T-cell (primary cell): ENCODE results near the gene PDE6G. TPM values are rescaled to one million over a fixed set of nuclear protein-coding genes. Genes with fewer than 3 reads are reported as not detected.

Source experiments
- ATAC-seq, 4 experiments: fragments of 200-7000 bp in 3 of 4; fragments of 150-1000 bp in 1 of 4; cut with Tn5 transposase; replicated peaks in 1 of 4; 1 replicate in 3 of 4; 2 replicates in 1 of 4; pipeline ENCODE4 v1.10.0; 2021; ENCODE audit warnings: moderate library complexity in 3 of 4, mild to moderate bottlenecking in 2 of 4, moderate number of reproducible peaks in 1 of 4
- CTCF ChIA-PET, 2 donors: fragments of 300-600 bp; sonication (Branson Sonifier 250); formaldehyde crosslinking; loops; one replicate each; lab custom pipeline; 2022; ENCODE audit warnings: antibody characterized with exemption in 2 of 2; lab: Charles Lee
- POLR2A ChIA-PET, 2 donors: fragments of 300-600 bp; sonication (Branson Sonifier 250); formaldehyde crosslinking; loops; one replicate each; lab custom pipeline; 2022; ENCODE audit warnings: antibody characterized with exemption in 2 of 2; lab: Charles Lee
- DNase-seq, 35 experiments: peaks; one replicate each; pipeline versions ENCODE4 v3.0.0 to v3.0.0-alpha.2; 2013 to 2023
- H3K27ac ChIP-seq: one replicate; pipeline ENCODE4 v1.5.1; 2013; ENCODE audit warnings: low read length
- H3K27me3 ChIP-seq, 2 experiments: replicated peaks in 1 of 2; 1 replicate in 1 of 2; 2 replicates in 1 of 2; pipeline versions ENCODE4 v1.6.1 to v1.7.0; 2013; ENCODE audit warnings: low read length in 1 of 2, mixed read lengths in 1 of 2; ENCODE audit not compliant: control insufficient read depth in 2 of 2, insufficient read depth in 2 of 2; ENCODE audit errors: extremely low read depth in 1 of 2
- H3K36me3 ChIP-seq, 2 donors: 1 replicate in 1 of 2; 2 replicates in 1 of 2; pipeline versions ENCODE4 v1.6.1 to v1.7.0; 2013; ENCODE audit warnings: low read length in 1 of 2; ENCODE audit not compliant: control insufficient read depth in 2 of 2, insufficient read depth in 1 of 2; ENCODE audit errors: extremely low read depth in 1 of 2
- H3K4me1 ChIP-seq, 2 experiments: 1 replicate in 1 of 2; 2 replicates in 1 of 2; pipeline versions ENCODE4 v1.6.1 to v1.7.0; 2013; ENCODE audit warnings: low read length in 2 of 2, mixed read lengths in 1 of 2; ENCODE audit not compliant: insufficient read depth in 2 of 2, control insufficient read depth in 1 of 2; ENCODE audit errors: extremely low read depth in 1 of 2
- H3K4me3 ChIP-seq, 2 donors: 1 replicate in 1 of 2; 2 replicates in 1 of 2; pipeline versions ENCODE4 v1.5.1 to v1.7.0; 2013; ENCODE audit warnings: mild to moderate bottlenecking in 2 of 2, low read length in 1 of 2, moderate library complexity in 1 of 2; ENCODE audit not compliant: control insufficient read depth in 1 of 2; ENCODE audit errors: extremely low read depth in 1 of 2
- H3K9me3 ChIP-seq: 2 replicates; pipeline ENCODE4 v1.7.0; 2013
- H3K27ac Mint-ChIP-seq, 2 donors: one replicate each; pipeline ENCODE4 v1.8.0; 2020 to 2021; ENCODE audit warnings: mild to moderate bottlenecking in 2 of 2, mixed read lengths in 2 of 2
- H3K27me3 Mint-ChIP-seq, 2 donors: one replicate each; pipeline ENCODE4 v1.8.0; 2021 to 2022; ENCODE audit warnings: mixed read lengths in 2 of 2
- H3K36me3 Mint-ChIP-seq: one replicate; pipeline ENCODE4 v1.8.0; 2021; ENCODE audit warnings: mixed read lengths
- H3K4me1 Mint-ChIP-seq, 3 donors: one replicate each; pipeline ENCODE4 v1.8.0; 2020 to 2022; ENCODE audit warnings: mixed read lengths in 3 of 3, mild to moderate bottlenecking in 1 of 3
- H3K4me3 Mint-ChIP-seq, 3 donors: one replicate each; pipeline ENCODE4 v1.8.0; 2020 to 2022; ENCODE audit warnings: mild to moderate bottlenecking in 3 of 3, mixed read lengths in 3 of 3, moderate library complexity in 3 of 3
- H3K9me3 Mint-ChIP-seq, 3 donors: one replicate each; pipeline ENCODE4 v1.8.0; 2020 to 2022; ENCODE audit warnings: mixed read lengths in 3 of 3
- WGBS: methylation state at CpG from one replicate; pipeline ENCODE4 v1.1.5; 2013; ENCODE audit warnings: missing lambda C conversion rate; ENCODE audit not compliant: insufficient coverage; 5-methylcytosine and 5-hydroxymethylcytosine counted together
- total RNA-seq, 35 experiments: library from RNA in 6 of 35; stranded (reverse) in 6 of 35; fragments of 120-200 nt in 1 of 35; gene quantifications; one replicate each; pipeline versions ENCODE4 v1.2.1 to v1.2.4 and lab custom pipeline; 2013 to 2026

Gene PDE6G
- total RNA-seq, 5 donors from 2014 or later (not counting 1 experiment from before 2014, with no cell fraction given), result 0.33 to 4.6 (median 1.8) TPM

DNA sequence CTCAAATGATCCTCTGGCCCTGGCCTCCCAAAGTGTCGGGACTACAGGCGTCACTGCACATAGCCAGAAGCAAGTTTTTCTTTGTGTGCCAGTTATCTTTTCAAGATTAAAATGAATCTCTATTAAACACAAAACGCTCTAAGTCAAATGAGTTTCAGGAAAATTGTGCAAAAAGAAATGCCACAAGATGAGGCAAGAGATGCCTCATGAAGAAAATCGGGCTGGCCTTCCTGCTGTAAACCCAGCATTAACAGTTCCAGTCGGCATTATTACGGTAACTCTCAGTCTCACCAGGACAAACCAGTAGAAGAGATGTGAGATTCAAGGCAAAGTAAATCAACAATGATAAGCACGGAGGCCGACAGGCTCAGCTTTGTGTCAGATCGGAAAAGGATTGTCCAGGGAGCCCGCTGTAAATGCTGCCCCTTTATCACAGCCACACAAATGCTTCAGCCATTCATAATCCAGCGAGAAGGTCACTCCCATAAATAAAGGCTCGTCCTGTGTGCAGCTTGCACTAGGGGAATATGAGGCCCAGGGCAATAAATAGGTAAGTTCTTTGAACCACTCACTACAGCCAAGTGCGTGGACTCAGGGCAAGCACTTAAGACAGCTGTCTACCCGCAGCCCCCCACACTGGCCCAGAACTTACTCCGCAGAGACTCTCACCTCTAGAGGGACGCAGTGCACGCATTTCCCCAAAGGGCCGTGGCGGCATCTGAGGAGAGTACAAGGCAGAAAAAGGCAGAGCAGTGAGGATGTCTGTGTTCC is 46.6 kb downstream of the PDE6G start:
- WGBS, result 99% methylated on average over 10 of the region's 19 CpGs
- no peak overlapping the region for H3K4me3 ChIP-seq
- Mint-ChIP-seq H3K4me1 (peaks cover 4 to 12% (median 12%) of the 10 kb centered on the region in 3 donors), H3K27me3 (no peaks in the 10 kb centered on the region), H3K36me3 (peaks cover 29% of the 10 kb centered on the region), H3K9me3 (no peaks in the 10 kb centered on the region), H3K27ac (no peak overlapping the region), H3K4me3 (no peak overlapping the region)
- no peaks in the 10 kb centered on the region for H3K9me3 ChIP-seq
- CTCF ChIA-PET, result no interaction called here
- peaks cover 0 to 6% of the 10 kb centered on the region in 2 experiments for H3K4me1 ChIP-seq
- ATAC-seq (no peak), DNase-seq (no peak)
- H3K36me3 ChIP-seq, result peaks cover 30 to 75% of the 10 kb centered on the region in 2 donors
- H3K27ac ChIP-seq, result no peak overlapping the region
- POLR2A ChIA-PET, result no interaction called here
- H3K27me3 ChIP-seq, result no peaks in the 10 kb centered on the region

- Mint-ChIP-seq H3K27me3 (no peaks in the 10 kb centered on the region), H3K36me3 (peaks cover 32% of the 10 kb centered on the region), H3K9me3 (no peaks in the 10 kb centered on the region), H3K4me3 (no peak overlapping the region), H3K4me1 (peaks cover 0 to 4% (median 3%) of the 10 kb centered on the region in 3 donors), H3K27ac (no peak overlapping the region)
- ATAC-seq, result no peak
- Histone ChIP-seq H3K9me3 (no peaks in the 10 kb centered on the region), H3K4me3 (no peak overlapping the region), H3K27me3 (no peaks in the 10 kb centered on the region), H3K36me3 (peaks cover 29 to 77% of the 10 kb centered on the region in 2 donors), H3K27ac (no peak overlapping the region), H3K4me1 (no peaks in the 10 kb centered on the region)
- no peak for DNase-seq
- POLR2A ChIA-PET, result no interaction called here
- CTCF ChIA-PET, result no interaction called here
- 98% methylated on average over 13 of the region's 13 CpGs for WGBS
These were observed 47.7 kb downstream of the PDE6G start for GRCh38 chr17:81608605-81609004.

GRCh38 chr17:81608082-81608481 is 48.3 kb downstream of the PDE6G start:
- POLR2A ChIA-PET, result no interaction called here
- H3K36me3 Mint-ChIP-seq, result peaks cover 32% of the 10 kb centered on the region
- Histone ChIP-seq H3K4me3 (no peak overlapping the region), H3K27me3 (no peaks in the 10 kb centered on the region), H3K4me1 (no peaks in the 10 kb centered on the region), H3K9me3 (no peaks in the 10 kb centered on the region), H3K36me3 (peaks cover 28 to 73% of the 10 kb centered on the region in 2 donors), H3K27ac (no peak overlapping the region)
- H3K4me3 Mint-ChIP-seq, result no peak overlapping the region
- DNase-seq, result no peak
- no peak overlapping the region for H3K27ac Mint-ChIP-seq
- H3K4me1 Mint-ChIP-seq, result no peaks in the 10 kb centered on the region
- no peaks in the 10 kb centered on the region for H3K27me3 Mint-ChIP-seq
- 95% methylated on average over 3 of the region's 4 CpGs for WGBS
- CTCF ChIA-PET, result no interaction called here
- H3K9me3 Mint-ChIP-seq, result no peaks in the 10 kb centered on the region
- ATAC-seq, result no peak

DNA sequence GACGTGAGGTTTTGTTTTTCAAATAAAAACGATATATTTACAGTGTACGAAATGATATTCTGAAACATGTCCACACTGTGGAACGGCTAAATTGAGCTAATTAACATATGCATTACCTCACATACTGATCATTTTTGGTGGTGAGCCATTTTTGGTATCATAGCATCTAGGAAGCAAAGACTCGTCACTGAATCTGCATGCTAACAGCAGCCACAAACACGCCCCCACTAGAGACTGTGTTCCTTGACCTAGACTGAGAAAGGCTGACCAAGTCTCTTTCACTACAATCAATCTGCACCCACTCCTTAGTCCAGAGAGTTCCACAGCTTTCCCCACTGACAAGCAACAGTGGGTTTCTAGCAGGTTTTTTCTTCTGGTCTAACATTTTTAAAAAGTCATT is 48.9 kb downstream of the PDE6G start:
- Histone ChIP-seq H3K9me3 (no peaks in the 10 kb centered on the region), H3K27me3 (no peaks in the 10 kb centered on the region), H3K4me1 (no peaks in the 10 kb centered on the region), H3K27ac (no peak overlapping the region), H3K36me3 (peaks cover 24 to 66% of the 10 kb centered on the region in 2 donors), H3K4me3 (no peak overlapping the region)
- H3K4me1 Mint-ChIP-seq, result no peaks in the 10 kb centered on the region
- ATAC-seq (no peak), DNase-seq (no peak)
- H3K9me3 Mint-ChIP-seq, result no peaks in the 10 kb centered on the region
- H3K27ac Mint-ChIP-seq, result no peak overlapping the region
- H3K4me3 Mint-ChIP-seq, result no peak overlapping the region
- peaks cover 30% of the 10 kb centered on the region for H3K36me3 Mint-ChIP-seq
- WGBS, result 100% methylated on average over 1 of the region's 6 CpGs
- no peaks in the 10 kb centered on the region for H3K27me3 Mint-ChIP-seq
- ChIA-PET POLR2A (interaction anchor here in 1 of 2 donors (0.6 kb wide), 1 partner anchor 698 kb away, joined by 5 read pairs; no protein-coding TSS in a partner anchor), CTCF (no interaction called here)

DNA sequence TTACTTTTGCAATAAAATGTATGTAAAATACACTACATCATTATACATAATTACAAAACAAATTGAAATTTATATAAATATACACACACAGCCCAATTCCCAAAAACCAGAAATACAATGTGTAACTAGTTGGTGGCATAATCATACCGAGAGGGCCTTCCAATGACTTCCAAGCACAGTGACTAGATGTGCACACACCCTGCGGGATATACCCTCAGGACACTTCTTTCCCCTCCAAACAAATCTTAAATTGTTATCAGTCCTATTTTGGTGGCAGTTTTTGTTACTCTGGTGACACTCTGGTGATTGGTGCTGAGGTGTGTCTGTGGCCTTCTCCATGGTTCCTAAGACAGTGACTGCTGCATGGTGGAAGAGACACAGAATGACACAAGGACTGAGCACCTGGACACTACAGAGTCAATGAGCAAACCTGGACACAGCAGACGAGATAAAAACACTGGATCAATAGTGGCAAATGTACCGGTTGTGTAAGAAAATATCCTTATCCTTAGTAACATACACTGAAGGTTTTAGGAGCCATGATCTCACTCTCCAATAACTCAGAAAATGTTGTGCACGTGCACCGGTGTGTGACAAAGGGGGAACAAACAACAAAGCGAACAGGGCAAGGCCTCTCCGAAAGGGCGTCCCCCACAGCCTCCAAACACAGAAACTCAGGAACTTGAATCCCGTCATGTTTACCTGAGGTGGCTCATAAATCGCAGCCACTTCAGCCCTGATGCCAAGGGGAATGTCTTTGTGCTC is 52.3 kb downstream of the PDE6G start:
- POLR2A ChIA-PET, result no interaction called here
- H3K27ac Mint-ChIP-seq, result peak overlapping the region in 1 of 2 donors; percentile 80
- 94% methylated on average over 7 of the region's 11 CpGs for WGBS

GRCh38 chr17:81601525-81602120 is 54.7 kb downstream of the PDE6G start:
- no peaks in the 10 kb centered on the region for H3K4me1 ChIP-seq
- ChIA-PET POLR2A (interaction anchor here in 1 of 2 donors (0.6 kb wide), 1 partner anchor 50 kb away, joined by 3 read pairs; the partner anchor contains the start of gene FAAP100), CTCF (interaction anchor here (0.6 to 1.0 kb wide), 4 partner anchors 82 to 1128 kb away, joined by 3 read pairs; no protein-coding TSS in a partner anchor)
- H3K27ac Mint-ChIP-seq, result no peak overlapping the region
- WGBS, result 15% methylated on average over 4 of the region's 9 CpGs
- H3K27me3 ChIP-seq, result no peaks in the 10 kb centered on the region
- no peaks in the 10 kb centered on the region for H3K9me3 ChIP-seq
- no peak overlapping the region for H3K4me3 Mint-ChIP-seq
- H3K27ac ChIP-seq, result no peak overlapping the region
- H3K4me3 ChIP-seq, result no peak overlapping the region
- peaks cover 4 to 12% (median 7%) of the 10 kb centered on the region in 3 donors for H3K4me1 Mint-ChIP-seq
- ATAC-seq, result peak; percentile 84 to 93 (median 88)
- H3K27me3 Mint-ChIP-seq, result no peaks in the 10 kb centered on the region
- H3K9me3 Mint-ChIP-seq, result no peaks in the 10 kb centered on the region
- peak in 30 of 35 experiments; percentile 4 to 78 (median 25) for DNase-seq
- peaks cover 7 to 67% of the 10 kb centered on the region in 2 donors for H3K36me3 ChIP-seq
- peaks cover 33% of the 10 kb centered on the region for H3K36me3 Mint-ChIP-seq

More for the DNA sequence above, 52.3 kb downstream of the PDE6G start:
- H3K9me3 Mint-ChIP-seq, result no peaks in the 10 kb centered on the region
- no peaks in the 10 kb centered on the region for H3K9me3 ChIP-seq
- H3K4me1 Mint-ChIP-seq, result peaks cover 3 to 5% (median 4%) of the 10 kb centered on the region in 3 donors
- H3K27me3 ChIP-seq, result no peaks in the 10 kb centered on the region
- H3K36me3 Mint-ChIP-seq, result peaks cover 33% of the 10 kb centered on the region
- H3K4me3 Mint-ChIP-seq, result no peak overlapping the region
- H3K27me3 Mint-ChIP-seq, result no peaks in the 10 kb centered on the region
- H3K4me3 ChIP-seq, result no peak overlapping the region
- no peak overlapping the region for H3K27ac ChIP-seq
- DNase-seq (no peak), ATAC-seq (no peak)
- no peaks in the 10 kb centered on the region for H3K4me1 ChIP-seq
- H3K36me3 ChIP-seq, result peaks cover 20 to 70% of the 10 kb centered on the region in 2 donors
- CTCF ChIA-PET, result no interaction called here
